ENCODE measurements around the gene SPRR3.

GRCh38 chr1:152986578-152986977, 15.0 kb upstream of the SPRR3 start:
- no peak for TF ChIP-seq CTCF (IDR thresholded peaks at IDR 0.05)
- no peak for TF ChIP-seq EP300 (IDR thresholded peaks at IDR 0.05)
- no peak for TF ChIP-seq POLR2A (IDR thresholded peaks at IDR 0.05)
